ENCODE results near the gene ADD3. TPM values are rescaled to one million over a fixed set of nuclear protein-coding genes. Genes with fewer than 3 reads are reported as not detected.

ADD3 gene
- total RNA-seq, 2 donors from 2014 or later, result 183 to 241 TPM

GRCh38 chr10:110003524-110003885, 4.3 kb upstream of the ADD3 start:
- no peak overlapping the region for H3K4me3 Mint-ChIP-seq
- no peaks in the 10 kb centered on the region for H3K27me3 Mint-ChIP-seq (ENCODE audit: insufficient read depth)
- Histone ChIP-seq H3K9me3 (ENCODE audit: control insufficient read depth, low read length) (no peaks in the 10 kb centered on the region), H3K4me1 (ENCODE audit: control insufficient read depth, insufficient read depth, low read length) (peaks cover 8% of the 10 kb centered on the region), H3K9ac (ENCODE audit: extremely low read depth, low read length, poor library complexity, severe bottlenecking) (no peak overlapping the region), H3K36me3 (ENCODE audit: control insufficient read depth, insufficient read depth, low read length) (no peaks in the 10 kb centered on the region), H3K4me3 (ENCODE audit: low read length) (no peak overlapping the region), H3K27me3 (ENCODE audit: control insufficient read depth, insufficient read depth, low read length, poor library complexity, severe bottlenecking) (peaks cover 4% of the 10 kb centered on the region), H3K27ac (ENCODE audit: low read depth, low read length) (no peak overlapping the region)
- no peaks in the 10 kb centered on the region for H3K36me3 Mint-ChIP-seq (ENCODE audit: low read depth)
- no peaks in the 10 kb centered on the region for H3K9me3 Mint-ChIP-seq
- no peak overlapping the region for H3K27ac Mint-ChIP-seq
- 63 to 83% methylated on average over 2 to 4 of the region's 4 CpGs for WGBS, 2 experiments (ENCODE audit: insufficient coverage in 1 of 2, insufficient read length in 1 of 2)
- TF ChIP-seq, protein P1, sequence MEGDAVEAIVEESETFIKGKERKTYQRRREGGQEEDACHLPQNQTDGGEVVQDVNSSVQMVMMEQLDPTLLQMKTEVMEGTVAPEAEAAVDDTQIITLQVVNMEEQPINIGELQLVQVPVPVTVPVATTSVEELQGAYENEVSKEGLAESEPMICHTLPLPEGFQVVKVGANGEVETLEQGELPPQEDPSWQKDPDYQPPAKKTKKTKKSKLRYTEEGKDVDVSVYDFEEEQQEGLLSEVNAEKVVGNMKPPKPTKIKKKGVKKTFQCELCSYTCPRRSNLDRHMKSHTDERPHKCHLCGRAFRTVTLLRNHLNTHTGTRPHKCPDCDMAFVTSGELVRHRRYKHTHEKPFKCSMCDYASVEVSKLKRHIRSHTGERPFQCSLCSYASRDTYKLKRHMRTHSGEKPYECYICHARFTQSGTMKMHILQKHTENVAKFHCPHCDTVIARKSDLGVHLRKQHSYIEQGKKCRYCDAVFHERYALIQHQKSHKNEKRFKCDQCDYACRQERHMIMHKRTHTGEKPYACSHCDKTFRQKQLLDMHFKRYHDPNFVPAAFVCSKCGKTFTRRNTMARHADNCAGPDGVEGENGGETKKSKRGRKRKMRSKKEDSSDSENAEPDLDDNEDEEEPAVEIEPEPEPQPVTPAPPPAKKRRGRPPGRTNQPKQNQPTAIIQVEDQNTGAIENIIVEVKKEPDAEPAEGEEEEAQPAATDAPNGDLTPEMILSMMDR (conservative IDR thresholded peaks at IDR 0.05), result no peak
- no peak for DNase-seq
- H3K4me1 Mint-ChIP-seq, result peaks cover 32% of the 10 kb centered on the region

DNA sequence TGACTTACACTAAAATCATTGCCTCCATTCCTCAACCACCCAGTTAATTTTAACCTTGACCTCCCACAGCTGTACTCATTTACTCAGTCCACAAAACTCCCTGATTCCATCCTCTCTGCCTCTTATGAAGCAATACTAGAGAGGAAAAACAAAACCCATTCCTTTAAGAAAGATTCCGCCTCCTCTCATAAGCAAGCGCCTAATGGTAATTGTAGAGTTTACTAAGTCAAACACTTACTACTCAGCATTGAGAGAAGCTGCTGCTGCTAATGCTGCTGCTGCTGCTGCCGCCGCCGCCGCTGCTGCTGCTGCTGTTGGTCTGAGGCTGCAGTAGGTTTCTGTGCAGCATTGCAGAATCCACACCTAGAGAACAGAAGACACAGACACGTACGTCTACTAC, 2.1 kb upstream of the ADD3 start:
- H3K9me3 ChIP-seq (ENCODE audit: control insufficient read depth, low read length), result no peaks in the 10 kb centered on the region
- Mint-ChIP-seq H3K4me3 (no peak overlapping the region), H3K9me3 (no peaks in the 10 kb centered on the region), H3K27me3 (ENCODE audit: insufficient read depth) (no peaks in the 10 kb centered on the region), H3K4me1 (peaks cover 34% of the 10 kb centered on the region), H3K27ac (no peak overlapping the region), H3K36me3 (ENCODE audit: low read depth) (no peaks in the 10 kb centered on the region)
- peaks cover 4% of the 10 kb centered on the region for H3K27me3 ChIP-seq (ENCODE audit: control insufficient read depth, insufficient read depth, low read length, poor library complexity, severe bottlenecking)
- no peak overlapping the region for H3K9ac ChIP-seq (ENCODE audit: extremely low read depth, low read length, poor library complexity, severe bottlenecking)
- WGBS, 2 experiments (ENCODE audit: insufficient coverage in 1 of 2, insufficient read length in 1 of 2), result 14 to 27% methylated on average over 6 to 8 of the region's 8 CpGs
- TF ChIP-seq, protein P1 (conservative IDR thresholded peaks at IDR 0.05), result no peak
- H3K27ac ChIP-seq (ENCODE audit: low read depth, low read length), result no peak overlapping the region
- no peaks in the 10 kb centered on the region for H3K36me3 ChIP-seq (ENCODE audit: control insufficient read depth, insufficient read depth, low read length)
- peaks cover 8% of the 10 kb centered on the region for H3K4me1 ChIP-seq (ENCODE audit: control insufficient read depth, insufficient read depth, low read length)
- DNase-seq, result peak; percentile 75
- peak overlapping the region; percentile 73 for H3K4me3 ChIP-seq (ENCODE audit: low read length)

DNA sequence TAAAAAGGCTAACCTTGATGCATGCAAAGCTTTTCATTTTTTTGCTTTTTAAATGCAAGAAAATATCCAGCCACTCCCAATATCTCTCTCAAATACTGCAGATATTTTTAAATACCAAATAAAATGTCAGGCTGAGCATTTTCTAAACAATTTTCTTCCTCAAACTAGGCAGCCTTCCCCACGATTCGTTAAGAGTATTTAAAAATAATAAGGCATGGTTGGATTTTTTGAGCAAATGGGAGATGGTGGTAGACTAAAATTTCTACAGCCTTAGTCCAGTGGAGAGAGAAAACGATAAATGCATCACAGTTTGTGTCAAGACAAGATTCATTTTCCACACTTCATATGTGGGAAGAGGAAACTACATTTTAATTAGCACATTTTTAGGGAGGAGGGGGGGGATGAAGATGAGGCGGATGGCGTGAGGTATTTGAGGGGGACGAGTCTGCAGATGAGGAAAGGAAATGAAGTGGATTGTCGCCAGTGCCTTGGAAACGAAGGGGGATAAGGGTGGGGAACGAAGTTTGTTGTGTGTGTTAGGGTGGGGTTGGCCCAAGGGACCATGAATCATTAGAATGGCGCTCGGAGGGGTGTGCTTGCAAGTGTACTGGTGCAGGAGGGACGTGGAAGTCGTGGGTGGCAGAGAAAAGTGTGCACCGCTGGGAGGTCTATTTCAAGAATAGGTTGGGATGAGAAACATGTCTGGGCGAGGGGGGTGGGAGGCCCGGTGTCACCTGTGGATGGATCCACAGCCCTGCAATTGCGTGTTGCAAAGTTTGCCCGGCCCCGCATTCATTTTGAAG, 1.2 kb upstream of the ADD3 start:
- H3K9me3 Mint-ChIP-seq, result no peaks in the 10 kb centered on the region
- Histone ChIP-seq H3K4me3 (ENCODE audit: low read length) (peak overlapping the region; percentile 73), H3K9me3 (ENCODE audit: control insufficient read depth, low read length) (no peaks in the 10 kb centered on the region), H3K4me1 (ENCODE audit: control insufficient read depth, insufficient read depth, low read length) (peaks cover 14% of the 10 kb centered on the region), H3K27ac (ENCODE audit: low read depth, low read length) (no peak overlapping the region), H3K36me3 (ENCODE audit: control insufficient read depth, insufficient read depth, low read length) (no peaks in the 10 kb centered on the region), H3K27me3 (ENCODE audit: control insufficient read depth, insufficient read depth, low read length, poor library complexity, severe bottlenecking) (peaks cover 4% of the 10 kb centered on the region), H3K9ac (ENCODE audit: extremely low read depth, low read length, poor library complexity, severe bottlenecking) (peak overlapping the region; percentile 67)
- peaks cover 36% of the 10 kb centered on the region for H3K4me1 Mint-ChIP-seq
- DNase-seq, result no peak
- 18 to 27% methylated on average over 14 to 19 of the region's 19 CpGs for WGBS, 2 experiments (ENCODE audit: insufficient coverage in 1 of 2, insufficient read length in 1 of 2)
- no peaks in the 10 kb centered on the region for H3K36me3 Mint-ChIP-seq (ENCODE audit: low read depth)
- H3K27me3 Mint-ChIP-seq (ENCODE audit: insufficient read depth), result no peaks in the 10 kb centered on the region
- H3K27ac Mint-ChIP-seq, result no peak overlapping the region
- no peak overlapping the region for H3K4me3 Mint-ChIP-seq
- TF ChIP-seq, protein P1 (conservative IDR thresholded peaks at IDR 0.05), result no peak
